ENCODE measurements around the gene TUSC2. TPM values are rescaled to one million over a fixed set of nuclear protein-coding genes. Genes with fewer than 3 reads are reported as not detected.

TUSC2 gene
- total RNA-seq, 1 experiment from 2014 or later, result 34.0 TPM

DNA sequence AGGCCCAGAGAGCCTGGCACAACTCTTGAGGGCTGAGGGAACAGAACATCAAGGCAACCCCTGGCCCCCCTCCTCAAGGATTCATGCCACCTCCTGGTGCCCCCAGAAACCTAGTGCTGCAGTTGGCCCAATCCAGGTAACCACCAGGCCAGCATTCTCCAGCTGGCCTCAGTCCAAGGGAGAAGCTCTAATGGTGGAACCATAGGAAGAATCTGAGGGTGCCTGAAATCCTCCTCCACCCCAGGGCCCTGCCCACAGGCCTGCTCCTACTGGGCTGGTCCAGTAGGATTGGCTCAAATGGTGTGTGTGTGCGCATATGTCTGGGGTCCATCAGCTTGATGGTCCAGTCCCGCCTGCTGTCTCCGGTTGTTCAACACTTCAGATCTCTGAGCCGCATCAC is 13.2 kb downstream of the TUSC2 start:
- intact Hi-C loops (cut with micrococcal nuclease), result no loop called here
- Histone ChIP-seq H3K27ac (ENCODE audit: low read depth, low read length) (no peak overlapping the region), H3K9me3 (ENCODE audit: control insufficient read depth in 1 of 2, insufficient read depth in 1 of 2, low read depth in 1 of 2, low read length in 2 of 2) (no peaks in the 10 kb centered on the region), H2AFZ (ENCODE audit: low read depth, low read length, poor library complexity, severe bottlenecking) (no peak overlapping the region), H4K20me1 (ENCODE audit: insufficient read depth) (no peaks in the 10 kb centered on the region), H3K9ac (ENCODE audit: low read length) (no peak overlapping the region), H3K27me3 (ENCODE audit: insufficient read depth, low read length) (no peaks in the 10 kb centered on the region), H3K4me2 (ENCODE audit: low read length) (0 out of 2 replicates have a peak overlapping the region, but pooled peaks have one; percentile 92), H3K79me2 (ENCODE audit: insufficient read depth, low read length) (peaks cover 39% of the 10 kb centered on the region), H3K4me1 (ENCODE audit: control insufficient read depth in 1 of 2, insufficient read depth in 2 of 2, low read length in 2 of 2) (peaks cover 55 to 74% of the 10 kb centered on the region in 2 experiments), H3K4me3 (replicated peaks in 1 of 2; ENCODE audit: low read depth in 1 of 2, low read length in 2 of 2) (no peak overlapping the region), H3K36me3 (ENCODE audit: control insufficient read depth in 1 of 2, insufficient read depth in 2 of 2, low read length in 2 of 2) (peaks cover 2 to 17% of the 10 kb centered on the region in 2 experiments; a peak in 1 of 4 replicates), H3K9me2 (ENCODE audit: insufficient read depth) (no peaks in the 10 kb centered on the region)
- RAD21 ChIA-PET (ENCODE audit: low non-redundant PET in 1 of 2, low total read pairs in 2 of 2, uncharacterized antibody in 2 of 2, unreplicated experiment in 2 of 2), result no interaction called here
- no peak for TF ChIP-seq EZH2 (IDR thresholded peaks at IDR 0.05)
- no peak for TF ChIP-seq CBX3 (IDR thresholded peaks at IDR 0.05; ENCODE audit: low read depth)
- TF ChIP-seq TCF7L2 (IDR thresholded peaks at IDR 0.05; ENCODE audit: borderline replicate concordance, extremely low read depth, insufficient read depth, insufficient read length), result no peak
- no peak for TF ChIP-seq SIN3A (IDR thresholded peaks at IDR 0.05; ENCODE audit: low read depth)
- TF ChIP-seq, protein P1, sequence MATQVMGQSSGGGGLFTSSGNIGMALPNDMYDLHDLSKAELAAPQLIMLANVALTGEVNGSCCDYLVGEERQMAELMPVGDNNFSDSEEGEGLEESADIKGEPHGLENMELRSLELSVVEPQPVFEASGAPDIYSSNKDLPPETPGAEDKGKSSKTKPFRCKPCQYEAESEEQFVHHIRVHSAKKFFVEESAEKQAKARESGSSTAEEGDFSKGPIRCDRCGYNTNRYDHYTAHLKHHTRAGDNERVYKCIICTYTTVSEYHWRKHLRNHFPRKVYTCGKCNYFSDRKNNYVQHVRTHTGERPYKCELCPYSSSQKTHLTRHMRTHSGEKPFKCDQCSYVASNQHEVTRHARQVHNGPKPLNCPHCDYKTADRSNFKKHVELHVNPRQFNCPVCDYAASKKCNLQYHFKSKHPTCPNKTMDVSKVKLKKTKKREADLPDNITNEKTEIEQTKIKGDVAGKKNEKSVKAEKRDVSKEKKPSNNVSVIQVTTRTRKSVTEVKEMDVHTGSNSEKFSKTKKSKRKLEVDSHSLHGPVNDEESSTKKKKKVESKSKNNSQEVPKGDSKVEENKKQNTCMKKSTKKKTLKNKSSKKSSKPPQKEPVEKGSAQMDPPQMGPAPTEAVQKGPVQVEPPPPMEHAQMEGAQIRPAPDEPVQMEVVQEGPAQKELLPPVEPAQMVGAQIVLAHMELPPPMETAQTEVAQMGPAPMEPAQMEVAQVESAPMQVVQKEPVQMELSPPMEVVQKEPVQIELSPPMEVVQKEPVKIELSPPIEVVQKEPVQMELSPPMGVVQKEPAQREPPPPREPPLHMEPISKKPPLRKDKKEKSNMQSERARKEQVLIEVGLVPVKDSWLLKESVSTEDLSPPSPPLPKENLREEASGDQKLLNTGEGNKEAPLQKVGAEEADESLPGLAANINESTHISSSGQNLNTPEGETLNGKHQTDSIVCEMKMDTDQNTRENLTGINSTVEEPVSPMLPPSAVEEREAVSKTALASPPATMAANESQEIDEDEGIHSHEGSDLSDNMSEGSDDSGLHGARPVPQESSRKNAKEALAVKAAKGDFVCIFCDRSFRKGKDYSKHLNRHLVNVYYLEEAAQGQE (IDR thresholded peaks at IDR 0.05; ENCODE audit: low read depth), result no peak
- no peak for TF ChIP-seq EGR1 (IDR thresholded peaks at IDR 0.05; ENCODE audit: low read depth)
- TF ChIP-seq EZH2phosphoT487 (IDR thresholded peaks at IDR 0.05; ENCODE audit: borderline replicate concordance), result no peak
- TF ChIP-seq YY1 (IDR thresholded peaks at IDR 0.05; ENCODE audit: extremely low read depth, insufficient replicate concordance, low read depth, low read length), result no peak
- no peak for TF ChIP-seq POLR2A (IDR thresholded peaks at IDR 0.05; ENCODE audit: borderline replicate concordance, extremely low read depth, insufficient read depth, insufficient read length)
- ATAC-seq (no peak), DNase-seq (ENCODE audit: low read depth, low spot score) (no peak)
- POLR2A ChIA-PET, result interaction anchor here (1.6 to 2.1 kb wide), 3 partner anchors 12 to 23 kb away, joined by 5 to 8 read pairs (median 5); partner anchors contain the start of genes HYAL1, HYAL3, IFRD2 and NAA80
- BruUV-seq (replicated peaks), result no TSS peak
- CTCF ChIA-PET, result no interaction called here
